Activated naive CD8-positive, alpha-beta T cell (primary cell): ENCODE measurements around the gene FAM174C.
A peak's percentile ranks its signal among the peaks of the same experiment; 100 is the strongest.

Experiments used
- H3K27ac Mint-ChIP-seq: one replicate; pipeline ENCODE4 v1.8.0; 2021; ENCODE audit warnings: mixed read lengths
- H3K27me3 Mint-ChIP-seq: one replicate; pipeline ENCODE4 v1.8.0; 2021; ENCODE audit warnings: mixed read lengths
- H3K36me3 Mint-ChIP-seq: one replicate; pipeline ENCODE4 v1.8.0; 2021; ENCODE audit warnings: mixed read lengths
- H3K4me1 Mint-ChIP-seq: one replicate; pipeline ENCODE4 v1.8.0; 2021; ENCODE audit warnings: low read depth, mixed read lengths
- H3K4me3 Mint-ChIP-seq: one replicate; pipeline ENCODE4 v1.8.0; 2021; ENCODE audit warnings: mild to moderate bottlenecking, mixed read lengths
- H3K9me3 Mint-ChIP-seq: one replicate; pipeline ENCODE4 v1.8.0; 2021; ENCODE audit warnings: low read depth, mixed read lengths

FAM174C gene

GRCh38 chr19:1269478-1270212, 5.7 kb upstream of the FAM174C start:
- Mint-ChIP-seq H3K27ac (peak overlapping the region; percentile 96), H3K36me3 (peaks cover 6% of the 10 kb centered on the region), H3K9me3 (no peaks in the 10 kb centered on the region), H3K4me1 (peaks cover 62% of the 10 kb centered on the region), H3K4me3 (peak overlapping the region; percentile 95), H3K27me3 (no peaks in the 10 kb centered on the region)

- Mint-ChIP-seq H3K9me3 (no peaks in the 10 kb centered on the region), H3K36me3 (peaks cover 6% of the 10 kb centered on the region), H3K4me3 (peak overlapping the region; percentile 95), H3K4me1 (peaks cover 58% of the 10 kb centered on the region), H3K27ac (peak overlapping the region; percentile 96), H3K27me3 (no peaks in the 10 kb centered on the region)
Measured at GRCh38 chr19:1270213-1270853, 5.0 kb upstream of the FAM174C start.

- no peaks in the 10 kb centered on the region for H3K9me3 Mint-ChIP-seq
- H3K27me3 Mint-ChIP-seq, result no peaks in the 10 kb centered on the region
- H3K36me3 Mint-ChIP-seq, result peaks cover 6% of the 10 kb centered on the region
- H3K27ac Mint-ChIP-seq, result peak overlapping the region; percentile 96
- peak overlapping the region; percentile 95 for H3K4me3 Mint-ChIP-seq
- peaks cover 54% of the 10 kb centered on the region for H3K4me1 Mint-ChIP-seq
Measured at GRCh38 chr19:1270854-1271527, 4.3 kb upstream of the FAM174C start.

GRCh38 chr19:1271528-1272422, 3.6 kb upstream of the FAM174C start:
- H3K9me3 Mint-ChIP-seq, result no peaks in the 10 kb centered on the region
- peaks cover 8% of the 10 kb centered on the region for H3K36me3 Mint-ChIP-seq
- H3K27ac Mint-ChIP-seq, result peak overlapping the region; percentile 96
- H3K4me1 Mint-ChIP-seq, result peaks cover 57% of the 10 kb centered on the region
- peak overlapping the region; percentile 95 for H3K4me3 Mint-ChIP-seq
- no peaks in the 10 kb centered on the region for H3K27me3 Mint-ChIP-seq

- peaks cover 54% of the 10 kb centered on the region for H3K4me1 Mint-ChIP-seq
- H3K27ac Mint-ChIP-seq, result peak overlapping the region; percentile 84
- no peaks in the 10 kb centered on the region for H3K9me3 Mint-ChIP-seq
- H3K27me3 Mint-ChIP-seq, result no peaks in the 10 kb centered on the region
- peak overlapping the region; percentile 74 for H3K4me3 Mint-ChIP-seq
- peaks cover 9% of the 10 kb centered on the region for H3K36me3 Mint-ChIP-seq
Measured at GRCh38 chr19:1272423-1273262, 2.7 kb upstream of the FAM174C start.

- Mint-ChIP-seq H3K4me1 (peaks cover 53% of the 10 kb centered on the region), H3K27me3 (no peaks in the 10 kb centered on the region), H3K9me3 (no peaks in the 10 kb centered on the region), H3K36me3 (peaks cover 9% of the 10 kb centered on the region), H3K27ac (peak overlapping the region; percentile 84), H3K4me3 (peak overlapping the region; percentile 75)
Measured at GRCh38 chr19:1273263-1274041, 1.9 kb upstream of the FAM174C start.

- Mint-ChIP-seq H3K4me1 (peaks cover 48% of the 10 kb centered on the region), H3K4me3 (peak overlapping the region; percentile 79), H3K27me3 (no peaks in the 10 kb centered on the region), H3K9me3 (no peaks in the 10 kb centered on the region), H3K36me3 (peaks cover 9% of the 10 kb centered on the region), H3K27ac (peak overlapping the region; percentile 84)
Measured at GRCh38 chr19:1274081-1274851, 1.1 kb upstream of the FAM174C start.

- Mint-ChIP-seq H3K27me3 (no peaks in the 10 kb centered on the region), H3K4me3 (peak overlapping the region; percentile 79), H3K36me3 (peaks cover 11% of the 10 kb centered on the region), H3K4me1 (peaks cover 52% of the 10 kb centered on the region), H3K27ac (no peak overlapping the region), H3K9me3 (no peaks in the 10 kb centered on the region)
Measured at GRCh38 chr19:1274852-1275259, 474 bp upstream of the FAM174C start.

- H3K4me1 Mint-ChIP-seq, result peaks cover 44% of the 10 kb centered on the region
- peak overlapping the region; percentile 97 for H3K27ac Mint-ChIP-seq
- no peaks in the 10 kb centered on the region for H3K9me3 Mint-ChIP-seq
- H3K27me3 Mint-ChIP-seq, result no peaks in the 10 kb centered on the region
- H3K4me3 Mint-ChIP-seq, result peak overlapping the region; percentile 93
- peaks cover 9% of the 10 kb centered on the region for H3K36me3 Mint-ChIP-seq
Measured at GRCh38 chr19:1275976-1276627, 772 bp downstream of the FAM174C start.

- Mint-ChIP-seq H3K4me3 (peak overlapping the region; percentile 93), H3K4me1 (peaks cover 41% of the 10 kb centered on the region), H3K9me3 (no peaks in the 10 kb centered on the region), H3K36me3 (peaks cover 9% of the 10 kb centered on the region), H3K27ac (peak overlapping the region; percentile 97), H3K27me3 (no peaks in the 10 kb centered on the region)
Measured at GRCh38 chr19:1276628-1277022, 1.3 kb downstream of the FAM174C start.

- Mint-ChIP-seq H3K4me1 (peaks cover 38% of the 10 kb centered on the region), H3K27me3 (no peaks in the 10 kb centered on the region), H3K27ac (peak overlapping the region; percentile 97), H3K36me3 (peaks cover 9% of the 10 kb centered on the region), H3K9me3 (no peaks in the 10 kb centered on the region), H3K4me3 (peak overlapping the region; percentile 93)
Measured at GRCh38 chr19:1277061-1277460, 1.7 kb downstream of the FAM174C start.

GRCh38 chr19:1278074-1278473, 2.7 kb downstream of the FAM174C start:
- peak overlapping the region; percentile 16 for H3K27ac Mint-ChIP-seq
- H3K9me3 Mint-ChIP-seq, result no peaks in the 10 kb centered on the region
- H3K27me3 Mint-ChIP-seq, result no peaks in the 10 kb centered on the region
- H3K4me3 Mint-ChIP-seq, result peak overlapping the region; percentile 46
- H3K36me3 Mint-ChIP-seq, result peaks cover 9% of the 10 kb centered on the region
- H3K4me1 Mint-ChIP-seq, result peaks cover 29% of the 10 kb centered on the region
